ENCODE data around the gene TLE3.

The TLE3 gene

DNA sequence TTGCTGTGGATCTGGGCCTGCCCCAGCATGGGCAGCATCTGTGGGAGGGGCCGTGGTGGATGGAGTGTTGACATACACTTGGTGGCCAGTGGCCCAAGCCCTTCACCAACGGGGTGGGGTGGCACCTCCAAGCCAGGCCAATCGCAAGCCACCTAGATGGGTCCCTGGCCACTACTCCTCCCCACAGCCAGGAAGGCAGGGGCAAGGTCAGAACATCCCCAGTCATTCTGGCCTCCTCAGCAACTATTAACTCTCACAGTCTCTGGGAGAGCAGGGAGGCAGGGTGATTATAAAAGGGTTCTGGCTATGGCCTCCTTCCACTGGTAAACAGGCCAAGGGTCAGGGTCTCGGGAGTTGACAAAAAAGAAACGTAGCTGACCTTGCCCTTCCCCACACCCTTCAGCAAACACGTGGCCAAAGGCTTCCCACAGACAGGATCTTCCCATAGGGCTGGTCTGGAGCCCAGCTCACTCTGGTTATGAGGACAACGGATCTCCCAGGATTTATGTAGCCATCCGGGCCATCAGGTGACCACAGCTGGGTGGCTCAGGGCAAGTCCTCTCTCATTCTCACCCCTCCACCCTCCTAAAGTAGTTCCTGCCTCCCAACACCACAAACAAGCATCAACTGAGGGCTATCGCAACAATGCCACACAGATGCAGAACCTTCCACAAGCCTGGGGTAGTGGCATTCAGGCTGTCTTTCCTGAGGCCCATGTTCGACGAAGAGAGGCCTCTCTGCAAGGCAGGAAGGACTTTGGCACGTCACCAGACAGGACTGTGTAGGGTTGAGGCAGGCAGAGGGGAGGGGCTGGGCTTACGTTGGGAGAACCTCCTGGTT, 18.9 kb downstream of the TLE3 start:
- Histone ChIP-seq H3K27me3 (ENCODE audit: low read depth, low read length) (no peaks in the 10 kb centered on the region), H3K4me3 (ENCODE audit: low read depth in 1 of 2, low read length in 2 of 2) (no peak overlapping the region), H3K9me3 (ENCODE audit: control insufficient read depth in 1 of 2, low read length in 2 of 2) (no peaks in the 10 kb centered on the region), H3K27ac (ENCODE audit: low read length) (no peak overlapping the region), H3K4me1 (ENCODE audit: control insufficient read depth in 1 of 2, insufficient read depth in 2 of 2, low read length in 2 of 2) (no peaks in the 10 kb centered on the region), H3K36me3 (ENCODE audit: control insufficient read depth in 1 of 2, insufficient read depth in 2 of 2, low read length in 2 of 2) (peaks cover 47 to 51% of the 10 kb centered on the region in 2 donors)

DNA sequence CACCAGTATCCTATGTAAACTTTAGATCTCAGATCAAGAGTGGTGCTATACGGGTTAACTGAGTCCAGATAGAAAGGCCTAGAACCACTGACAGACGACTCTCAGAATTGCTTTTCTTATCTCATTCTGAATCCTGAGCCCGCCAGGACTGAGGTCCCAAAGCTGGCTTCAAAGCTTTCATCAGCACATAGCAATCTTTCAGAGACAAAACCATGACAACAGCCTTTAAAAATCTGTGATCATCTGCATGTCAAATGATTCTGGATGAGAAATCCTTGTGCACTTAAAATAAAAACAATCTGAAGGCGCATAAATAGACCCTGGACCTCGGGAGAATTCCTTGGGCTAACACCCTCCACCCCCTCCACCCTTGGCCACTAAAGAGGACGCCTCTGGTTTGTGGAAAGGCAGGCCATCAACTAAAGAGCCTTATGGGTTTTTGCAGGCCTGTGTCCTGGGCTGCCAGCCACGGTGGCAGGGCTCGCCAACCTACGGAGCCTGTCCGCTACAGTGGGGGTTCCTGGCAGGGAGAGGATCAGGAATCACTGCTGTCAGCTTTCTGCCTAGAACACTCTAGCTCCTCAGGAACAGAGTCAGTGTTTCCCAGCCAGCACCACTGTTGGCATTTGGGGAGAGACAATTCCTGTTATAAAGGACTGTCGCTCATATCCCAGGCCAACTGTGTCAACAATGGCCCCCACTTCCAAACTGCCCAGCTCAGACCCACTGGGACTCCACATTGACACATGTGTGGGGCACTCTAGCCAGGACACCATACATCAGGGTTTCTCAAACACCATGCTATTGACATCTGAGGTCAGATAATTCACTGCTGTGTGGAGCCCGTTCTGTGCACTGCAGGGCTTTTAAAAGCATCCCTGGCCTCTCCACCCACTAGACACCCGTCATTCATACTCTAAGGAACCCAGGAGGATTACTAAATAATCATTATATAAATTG, 20.2 kb downstream of the TLE3 start:
- Histone ChIP-seq H3K36me3 (ENCODE audit: control insufficient read depth in 1 of 2, insufficient read depth in 2 of 2, low read length in 2 of 2) (peaks cover 53 to 55% of the 10 kb centered on the region in 2 donors), H3K4me1 (ENCODE audit: control insufficient read depth in 1 of 2, insufficient read depth in 2 of 2, low read length in 2 of 2) (no peaks in the 10 kb centered on the region), H3K27ac (ENCODE audit: low read length) (no peak overlapping the region)

GRCh38 chr15:70074380-70074779, 23.3 kb downstream of the TLE3 start:
- peaks cover 59 to 62% of the 10 kb centered on the region in 2 donors for H3K36me3 ChIP-seq (ENCODE audit: control insufficient read depth in 1 of 2, insufficient read depth in 2 of 2, low read length in 2 of 2)
- H3K4me1 ChIP-seq (ENCODE audit: control insufficient read depth in 1 of 2, insufficient read depth in 2 of 2, low read length in 2 of 2), result peaks cover 0 to 4% of the 10 kb centered on the region in 2 donors
- no peak overlapping the region for H3K4me3 ChIP-seq (ENCODE audit: low read depth in 1 of 2, low read length in 2 of 2)
- H3K9me3 ChIP-seq (ENCODE audit: control insufficient read depth in 1 of 2, low read length in 2 of 2), result no peaks in the 10 kb centered on the region
- H3K27ac ChIP-seq (ENCODE audit: low read length), result no peak overlapping the region
- H3K27me3 ChIP-seq (ENCODE audit: low read depth, low read length), result no peaks in the 10 kb centered on the region

More for the DNA sequence above, 20.2 kb downstream of the TLE3 start:
- Histone ChIP-seq H3K9me3 (ENCODE audit: control insufficient read depth in 1 of 2, low read length in 2 of 2) (no peaks in the 10 kb centered on the region), H3K4me3 (ENCODE audit: low read depth in 1 of 2, low read length in 2 of 2) (no peak overlapping the region), H3K27me3 (ENCODE audit: low read depth, low read length) (no peaks in the 10 kb centered on the region)

DNA sequence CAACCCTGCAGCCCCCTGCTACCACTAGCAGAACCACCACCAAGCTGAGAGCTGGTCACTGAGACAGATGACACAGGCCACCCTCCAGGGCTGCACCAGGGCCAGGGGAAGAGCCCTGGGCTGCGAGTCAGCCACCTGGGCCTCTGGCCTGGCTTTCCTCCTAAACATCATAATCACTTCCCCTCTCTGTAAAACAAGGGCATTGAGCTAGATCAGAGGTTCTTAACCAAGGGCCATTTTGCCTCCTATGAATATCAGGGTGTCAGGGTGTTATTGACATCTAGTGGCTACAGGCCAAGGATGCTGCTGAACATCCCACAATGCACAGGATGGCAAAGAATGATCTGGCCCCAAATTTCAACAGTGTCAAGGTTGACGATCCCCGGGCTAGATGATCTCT, 25.2 kb downstream of the TLE3 start:
- H3K36me3 ChIP-seq (ENCODE audit: control insufficient read depth in 1 of 2, insufficient read depth in 2 of 2, low read length in 2 of 2), result peaks cover 64 to 73% of the 10 kb centered on the region in 2 donors
- no peaks in the 10 kb centered on the region for H3K27me3 ChIP-seq (ENCODE audit: low read depth, low read length)
- peaks cover 0 to 9% of the 10 kb centered on the region in 2 donors for H3K4me1 ChIP-seq (ENCODE audit: control insufficient read depth in 1 of 2, insufficient read depth in 2 of 2, low read length in 2 of 2)
- H3K27ac ChIP-seq (ENCODE audit: low read length), result no peak overlapping the region
- H3K9me3 ChIP-seq (ENCODE audit: control insufficient read depth in 1 of 2, low read length in 2 of 2), result no peaks in the 10 kb centered on the region
- H3K4me3 ChIP-seq (ENCODE audit: low read depth in 1 of 2, low read length in 2 of 2), result no peak overlapping the region

- peaks cover 67 to 79% of the 10 kb centered on the region in 2 donors for H3K36me3 ChIP-seq (ENCODE audit: control insufficient read depth in 1 of 2, insufficient read depth in 2 of 2, low read length in 2 of 2)
- no peak overlapping the region for H3K4me3 ChIP-seq (ENCODE audit: low read depth in 1 of 2, low read length in 2 of 2)
- H3K9me3 ChIP-seq (ENCODE audit: control insufficient read depth in 1 of 2, low read length in 2 of 2), result no peaks in the 10 kb centered on the region
Measured at GRCh38 chr15:70071799-70072198, 25.9 kb downstream of the TLE3 start.

GRCh38 chr15:70069716-70070115, 28.0 kb downstream of the TLE3 start:
- H3K27ac ChIP-seq (ENCODE audit: low read length), result no peak overlapping the region
- peaks cover 0 to 9% of the 10 kb centered on the region in 2 donors for H3K4me1 ChIP-seq (ENCODE audit: control insufficient read depth in 1 of 2, insufficient read depth in 2 of 2, low read length in 2 of 2)
- no peaks in the 10 kb centered on the region for H3K9me3 ChIP-seq (ENCODE audit: control insufficient read depth in 1 of 2, low read length in 2 of 2)
- H3K4me3 ChIP-seq (ENCODE audit: low read depth in 1 of 2, low read length in 2 of 2), result no peak overlapping the region
- peaks cover 74 to 82% of the 10 kb centered on the region in 2 donors for H3K36me3 ChIP-seq (ENCODE audit: control insufficient read depth in 1 of 2, insufficient read depth in 2 of 2, low read length in 2 of 2)
- H3K27me3 ChIP-seq (ENCODE audit: low read depth, low read length), result no peaks in the 10 kb centered on the region

More at GRCh38 chr15:70071799-70072198, 25.9 kb downstream of the TLE3 start:
- Histone ChIP-seq H3K27me3 (ENCODE audit: low read depth, low read length) (no peaks in the 10 kb centered on the region), H3K27ac (ENCODE audit: low read length) (no peak overlapping the region), H3K4me1 (ENCODE audit: control insufficient read depth in 1 of 2, insufficient read depth in 2 of 2, low read length in 2 of 2) (peaks cover 0 to 9% of the 10 kb centered on the region in 2 donors)

DNA sequence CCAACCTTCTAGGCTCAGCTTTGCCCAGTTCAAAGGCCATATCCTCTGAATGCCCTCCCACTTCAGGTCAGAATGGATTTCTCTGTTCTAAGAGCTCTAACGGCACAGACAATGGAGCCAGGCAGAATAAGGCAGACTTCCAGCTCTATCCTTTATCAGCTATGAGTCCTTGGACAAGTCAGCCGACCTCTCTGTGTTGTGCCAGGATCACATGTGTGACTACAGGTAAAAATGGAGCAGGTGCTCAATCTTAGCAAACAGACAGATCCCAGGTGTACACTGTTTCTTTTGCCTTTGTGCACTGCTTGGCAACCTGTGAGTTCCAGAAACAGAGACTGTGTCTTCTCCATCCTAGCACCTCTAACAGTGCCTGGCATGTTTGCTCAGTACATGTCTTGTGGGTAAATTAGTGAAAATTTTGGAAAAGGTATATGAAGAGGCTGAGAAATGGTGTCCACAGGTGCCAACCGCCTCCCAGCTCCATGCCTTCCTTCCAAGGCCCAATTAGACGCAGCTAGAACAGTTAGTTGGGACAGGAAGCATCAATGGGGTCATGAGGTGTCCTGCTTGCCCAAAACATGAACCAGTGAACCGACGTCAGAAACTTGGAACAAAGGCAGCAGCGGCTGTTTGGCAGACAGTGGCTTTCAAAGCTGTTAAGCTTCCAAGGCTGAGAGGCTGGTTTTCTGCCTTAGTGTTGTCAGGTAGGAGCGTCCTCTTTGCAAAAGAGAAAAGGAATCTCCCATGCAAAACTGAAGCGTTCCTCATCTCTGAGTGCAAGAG, 28.7 kb downstream of the TLE3 start:
- Histone ChIP-seq H3K27ac (ENCODE audit: low read length) (no peak overlapping the region), H3K4me3 (ENCODE audit: low read depth in 1 of 2, low read length in 2 of 2) (no peak overlapping the region), H3K27me3 (ENCODE audit: low read depth, low read length) (no peaks in the 10 kb centered on the region), H3K36me3 (ENCODE audit: control insufficient read depth in 1 of 2, insufficient read depth in 2 of 2, low read length in 2 of 2) (peaks cover 70 to 80% of the 10 kb centered on the region in 2 donors), H3K4me1 (ENCODE audit: control insufficient read depth in 1 of 2, insufficient read depth in 2 of 2, low read length in 2 of 2) (peaks cover 3 to 9% of the 10 kb centered on the region in 2 donors), H3K9me3 (ENCODE audit: control insufficient read depth in 1 of 2, low read length in 2 of 2) (no peaks in the 10 kb centered on the region)

GRCh38 chr15:70067681-70068080, 30.0 kb downstream of the TLE3 start:
- Histone ChIP-seq H3K27ac (ENCODE audit: low read length) (no peak overlapping the region), H3K4me1 (ENCODE audit: control insufficient read depth in 1 of 2, insufficient read depth in 2 of 2, low read length in 2 of 2) (peaks cover 11 to 15% of the 10 kb centered on the region in 2 donors), H3K4me3 (ENCODE audit: low read depth in 1 of 2, low read length in 2 of 2) (no peak overlapping the region), H3K36me3 (ENCODE audit: control insufficient read depth in 1 of 2, insufficient read depth in 2 of 2, low read length in 2 of 2) (peaks cover 66 to 69% of the 10 kb centered on the region in 2 donors), H3K27me3 (ENCODE audit: low read depth, low read length) (no peaks in the 10 kb centered on the region), H3K9me3 (ENCODE audit: control insufficient read depth in 1 of 2, low read length in 2 of 2) (no peaks in the 10 kb centered on the region)

- peaks cover 13 to 21% of the 10 kb centered on the region in 2 donors for H3K4me1 ChIP-seq (ENCODE audit: control insufficient read depth in 1 of 2, insufficient read depth in 2 of 2, low read length in 2 of 2)
- H3K4me3 ChIP-seq (ENCODE audit: low read depth in 1 of 2, low read length in 2 of 2), result no peak overlapping the region
- H3K9me3 ChIP-seq (ENCODE audit: control insufficient read depth in 1 of 2, low read length in 2 of 2), result no peaks in the 10 kb centered on the region
- no peaks in the 10 kb centered on the region for H3K27me3 ChIP-seq (ENCODE audit: low read depth, low read length)
- peaks cover 63 to 68% of the 10 kb centered on the region in 2 donors for H3K36me3 ChIP-seq (ENCODE audit: control insufficient read depth in 1 of 2, insufficient read depth in 2 of 2, low read length in 2 of 2)
- H3K27ac ChIP-seq (ENCODE audit: low read length), result no peak overlapping the region
Measured at GRCh38 chr15:70067011-70067410, 30.7 kb downstream of the TLE3 start.

- no peaks in the 10 kb centered on the region for H3K27me3 ChIP-seq (ENCODE audit: low read depth, low read length)
- peaks cover 13 to 26% of the 10 kb centered on the region in 2 donors for H3K4me1 ChIP-seq (ENCODE audit: control insufficient read depth in 1 of 2, insufficient read depth in 2 of 2, low read length in 2 of 2)
- peaks cover 59 to 67% of the 10 kb centered on the region in 2 donors for H3K36me3 ChIP-seq (ENCODE audit: control insufficient read depth in 1 of 2, insufficient read depth in 2 of 2, low read length in 2 of 2)
- no peak overlapping the region for H3K27ac ChIP-seq (ENCODE audit: low read length)
- H3K9me3 ChIP-seq (ENCODE audit: control insufficient read depth in 1 of 2, low read length in 2 of 2), result no peaks in the 10 kb centered on the region
- no peak overlapping the region for H3K4me3 ChIP-seq (ENCODE audit: low read depth in 1 of 2, low read length in 2 of 2)
Measured at GRCh38 chr15:70066447-70066846, 31.3 kb downstream of the TLE3 start.
